H9 (cell line): ENCODE data around the gene ADGRL3. TPM values are rescaled to one million over a fixed set of nuclear protein-coding genes. Genes with fewer than 3 reads are reported as not detected.

Experiments used
- DNase-seq: peaks from one replicate; pipeline ENCODE4 v3.0.0-alpha.2; 2017
- H2AFZ ChIP-seq: one replicate; pipeline ENCODE4 v1.6.1; 2013; ENCODE audit warnings: mild to moderate bottlenecking, low read length, control low read depth, moderate library complexity
- H2AK5ac ChIP-seq: 2 replicates; pipeline ENCODE4 v1.6.1; 2013; ENCODE audit warnings: low read length, control low read depth, mixed read lengths; ENCODE audit not compliant: insufficient read length
- H2BK120ac ChIP-seq: one replicate; pipeline ENCODE4 v1.6.1; 2013; ENCODE audit warnings: low read depth, mild to moderate bottlenecking, low read length, control low read depth, inconsistent platforms; ENCODE audit not compliant: poor library complexity, severe bottlenecking
- H2BK12ac ChIP-seq: 2 replicates; pipeline ENCODE4 v1.6.1; 2013; ENCODE audit warnings: low read length, control low read depth, mixed read lengths, low read depth; ENCODE audit not compliant: insufficient read length
- H2BK15ac ChIP-seq: 2 replicates; pipeline ENCODE4 v1.6.1; 2013; ENCODE audit warnings: low read depth, low read length, control low read depth
- H2BK20ac ChIP-seq: one replicate; pipeline ENCODE4 v1.6.1; 2013; ENCODE audit warnings: low read depth, mild to moderate bottlenecking, low read length, control low read depth, inconsistent platforms; ENCODE audit not compliant: poor library complexity, severe bottlenecking
- H2BK5ac ChIP-seq: 2 replicates; pipeline ENCODE4 v1.6.1; 2013; ENCODE audit warnings: low read length, control low read depth, mixed read lengths; ENCODE audit not compliant: insufficient read length
- H3K14ac ChIP-seq: 2 replicates; pipeline ENCODE4 v1.6.1; 2013; ENCODE audit warnings: low read length, control low read depth; ENCODE audit not compliant: insufficient read depth
- H3K18ac ChIP-seq: 2 replicates; pipeline ENCODE4 v1.6.1; 2013; ENCODE audit warnings: low read depth, mild to moderate bottlenecking, mixed read lengths, low read length, control low read depth; ENCODE audit not compliant: insufficient read length
- H3K23ac ChIP-seq: 2 replicates; pipeline ENCODE4 v1.6.1; 2013; ENCODE audit warnings: low read length, control low read depth, mixed read lengths, low read depth; ENCODE audit not compliant: insufficient read length
- H3K23me2 ChIP-seq: 2 replicates; pipeline ENCODE4 v1.6.1; 2013; ENCODE audit warnings: low read depth, mild to moderate bottlenecking, mixed read lengths, low read length, control low read depth; ENCODE audit not compliant: insufficient read length, poor library complexity, severe bottlenecking
- H3K27ac ChIP-seq: 2 replicates; pipeline ENCODE4 v1.5.1; 2013; ENCODE audit warnings: low read length, control low read depth, mixed read lengths, low read depth; ENCODE audit not compliant: insufficient read length
- H3K27me3 ChIP-seq: 2 replicates; pipeline ENCODE4 v1.6.1; 2013; ENCODE audit warnings: low read length, control low read depth, inconsistent platforms; ENCODE audit not compliant: insufficient read depth
- H3K4ac ChIP-seq: 2 replicates; pipeline ENCODE4 v1.6.1; 2013; ENCODE audit warnings: low read depth, mild to moderate bottlenecking, control low read depth, inconsistent platforms, low read length, moderate library complexity
- H3K4me1 ChIP-seq: 2 replicates; pipeline ENCODE4 v1.6.1; 2013; ENCODE audit warnings: low read length, control low read depth, inconsistent platforms; ENCODE audit not compliant: insufficient read depth
- H3K4me2 ChIP-seq: 2 replicates; pipeline ENCODE4 v1.6.1; 2013; ENCODE audit warnings: low read length, control low read depth, mixed read lengths; ENCODE audit not compliant: insufficient read length, insufficient read depth
- H3K56ac ChIP-seq: 2 replicates; pipeline ENCODE4 v1.6.1; 2013; ENCODE audit warnings: low read depth, mild to moderate bottlenecking, mixed read lengths, low read length, control low read depth; ENCODE audit not compliant: insufficient read length
- H3K79me1 ChIP-seq: 2 replicates; pipeline ENCODE4 v1.6.1; 2013; ENCODE audit warnings: low read depth, mild to moderate bottlenecking, moderate library complexity, low read length, control low read depth, inconsistent platforms; ENCODE audit not compliant: insufficient read depth, poor library complexity, severe bottlenecking
- H3K79me2 ChIP-seq: 2 replicates; pipeline ENCODE4 v1.6.1; 2013; ENCODE audit warnings: low read length, control low read depth, inconsistent platforms; ENCODE audit not compliant: insufficient read depth
- H3K9ac ChIP-seq: 2 replicates; pipeline ENCODE4 v1.6.1; 2013; ENCODE audit warnings: low read length, control low read depth, mixed read lengths; ENCODE audit not compliant: insufficient read length; ENCODE audit errors: extremely low read depth
- H3K9me3 ChIP-seq: one replicate; pipeline ENCODE4 v1.6.1; 2013; ENCODE audit warnings: low read depth, low read length, inconsistent platforms; ENCODE audit not compliant: control insufficient read depth
- H3T11ph ChIP-seq: one replicate; pipeline ENCODE4 v1.6.1; 2013; ENCODE audit warnings: mild to moderate bottlenecking, low read length, control low read depth, inconsistent platforms
- H4K20me1 ChIP-seq: one replicate; pipeline ENCODE4 v1.6.1; 2013; ENCODE audit not compliant: control insufficient read depth, insufficient read length, insufficient read depth
- H4K5ac ChIP-seq: 2 replicates; pipeline ENCODE4 v1.6.1; 2013; ENCODE audit warnings: low read depth, mild to moderate bottlenecking, mixed read lengths, low read length, control low read depth; ENCODE audit not compliant: insufficient read length
- H4K8ac ChIP-seq: replicated peaks from 2 replicates; pipeline ENCODE4 v1.6.1; 2013; ENCODE audit warnings: low read length, control low read depth, mixed read lengths, low read depth; ENCODE audit not compliant: insufficient read length
- H4K91ac ChIP-seq: 2 replicates; pipeline ENCODE4 v1.6.1; 2013; ENCODE audit warnings: low read depth, mild to moderate bottlenecking, moderate library complexity, mixed read lengths, low read length, control low read depth; ENCODE audit not compliant: insufficient read length
- H3K27ac Mint-ChIP-seq, 3 experiments: 2 replicates in 2 of 3; 3 replicates in 1 of 3; pipeline ENCODE4 v1.8.0; 2020 to 2021; ENCODE audit warnings: mixed read lengths in 3 of 3, mild to moderate bottlenecking in 1 of 3, moderate library complexity in 1 of 3
- H3K27me3 Mint-ChIP-seq: 2 replicates; pipeline ENCODE4 v1.8.0; 2021; ENCODE audit warnings: low read depth, mild to moderate bottlenecking, moderate library complexity, mixed read lengths
- H3K36me3 Mint-ChIP-seq, 3 experiments: 2 replicates in 2 of 3; 3 replicates in 1 of 3; pipeline ENCODE4 v1.8.0; 2020 to 2021; ENCODE audit warnings: low read depth in 3 of 3, mixed read lengths in 3 of 3; ENCODE audit not compliant: insufficient read depth in 1 of 3
- H3K4me1 Mint-ChIP-seq, 2 experiments: 2 replicates each; pipeline ENCODE4 v1.8.0; 2020; ENCODE audit warnings: mixed read lengths in 2 of 2
- H3K4me3 Mint-ChIP-seq, 2 experiments: 2 replicates in 1 of 2; 3 replicates in 1 of 2; pipeline ENCODE4 v1.8.0; 2020 to 2021; ENCODE audit warnings: mild to moderate bottlenecking in 2 of 2, mixed read lengths in 2 of 2, moderate library complexity in 1 of 2
- H3K9me3 Mint-ChIP-seq, 2 experiments: 2 replicates in 1 of 2; 3 replicates in 1 of 2; pipeline ENCODE4 v1.8.0; 2020; ENCODE audit warnings: mild to moderate bottlenecking in 2 of 2, mixed read lengths in 2 of 2, moderate library complexity in 1 of 2
- CTCF ChIP-seq: fragments of 200-600 bp; sonication (generic); conservative IDR thresholded peaks from 3 replicates; pipeline ENCODE4 v1.8.0; 2021; ENCODE audit warnings: antibody characterized with exemption, mild to moderate bottlenecking
- WGBS: extraction: QIAGEN DNeasy Blood & Tissue Kit; methylation state at CpG from one replicate; pipeline ENCODE4 v1.1.7; 2013; ENCODE audit warnings: missing lambda C conversion rate, low lambda C conversion rate, mixed read lengths; ENCODE audit not compliant: insufficient read length; ENCODE audit errors: extremely low coverage; 5-methylcytosine and 5-hydroxymethylcytosine counted together
- total RNA-seq: library from RNA; stranded (reverse); gene quantifications from 2 replicates; pipeline ENCODE4 v1.2.1, GENCODE V29; 2021

The ADGRL3 gene
- total RNA-seq, 1 experiment from 2014 or later: 5.9 TPM

- no peak for TF ChIP-seq CTCF
- H3K14ac ChIP-seq: no peak overlapping the region
- H3K4ac ChIP-seq: no peak overlapping the region
- no peaks in the 10 kb centered on the region for H3K79me1 ChIP-seq
- H3T11ph ChIP-seq: no peak overlapping the region
- no peak overlapping the region for H4K91ac ChIP-seq
- no peak overlapping the region for H4K8ac ChIP-seq
- H3K23ac ChIP-seq: no peak overlapping the region
- no peak for DNase-seq
- no peak overlapping the region for H2BK15ac ChIP-seq
- H3K56ac ChIP-seq: no peak overlapping the region
- no peak overlapping the region for H3K4me2 ChIP-seq
- H3K9me3 Mint-ChIP-seq: no peaks in the 10 kb centered on the region
- no peak overlapping the region for H2BK20ac ChIP-seq
- H2AFZ ChIP-seq: no peak overlapping the region
- no peaks in the 10 kb centered on the region for H4K20me1 ChIP-seq
- no peaks in the 10 kb centered on the region for H3K27me3 ChIP-seq
- no peaks in the 10 kb centered on the region for H3K4me1 ChIP-seq
- no peak overlapping the region for H2AK5ac ChIP-seq
- no CpG with 5 or more reads among the region's 3 CpGs for WGBS
- H3K18ac ChIP-seq: no peak overlapping the region
- H3K27me3 Mint-ChIP-seq: no peaks in the 10 kb centered on the region; the same call in 1 of the 2 replicates
- H3K4me1 Mint-ChIP-seq: peaks cover 27 to 37% of the 10 kb centered on the region in 2 experiments
- H2BK5ac ChIP-seq: no peak overlapping the region
- H3K4me3 Mint-ChIP-seq: no peak overlapping the region
- no peaks in the 10 kb centered on the region for H3K23me2 ChIP-seq
- H3K9ac ChIP-seq: no peak overlapping the region
- H3K27ac Mint-ChIP-seq: no peak overlapping the region
- H3K36me3 Mint-ChIP-seq: no peaks in the 10 kb centered on the region
- no peak overlapping the region for H4K5ac ChIP-seq
- H3K27ac ChIP-seq: no peak overlapping the region
- H2BK120ac ChIP-seq: no peak overlapping the region
- H3K9me3 ChIP-seq: no peaks in the 10 kb centered on the region
- no peaks in the 10 kb centered on the region for H3K79me2 ChIP-seq
- no peak overlapping the region for H2BK12ac ChIP-seq
Measured at GRCh38 chr4:61555789-61556188, 355.7 kb downstream of the ADGRL3 start.
